Muscle of leg (tissue), 11 donors: ENCODE results near the gene RHEB. TPM values are rescaled to one million over a fixed set of nuclear protein-coding genes. Genes with fewer than 3 reads are reported as not detected.

ENCODE experiments used
- DNase-seq: peaks from one replicate; pipeline ENCODE4 v3.0.0; 2013
- H3K27ac ChIP-seq: one replicate; pipeline ENCODE4 v1.5.1; 2013; ENCODE audit warnings: mild to moderate bottlenecking, low read length, control low read depth
- H3K27me3 ChIP-seq: one replicate; pipeline ENCODE4 v1.6.1; 2013; ENCODE audit warnings: low read length; ENCODE audit not compliant: control insufficient read depth, insufficient read depth
- H3K36me3 ChIP-seq: one replicate; pipeline ENCODE4 v1.6.1; 2013; ENCODE audit warnings: low read length; ENCODE audit not compliant: control insufficient read depth, insufficient read depth
- H3K4me1 ChIP-seq: one replicate; pipeline ENCODE4 v1.6.1; 2013; ENCODE audit warnings: low read length; ENCODE audit not compliant: control insufficient read depth, insufficient read depth
- H3K4me3 ChIP-seq: one replicate; pipeline ENCODE4 v1.5.1; 2013; ENCODE audit warnings: low read length, control low read depth
- H3K9me3 ChIP-seq: replicated peaks from 2 replicates; pipeline ENCODE4 v1.6.1; 2013; ENCODE audit warnings: low read depth, low read length; ENCODE audit not compliant: control insufficient read depth
- WGBS: methylation state at CpG from one replicate; pipeline ENCODE4 v1.1.5; 2013; ENCODE audit warnings: missing lambda C conversion rate; ENCODE audit not compliant: insufficient coverage; 5-methylcytosine and 5-hydroxymethylcytosine counted together
- polyA plus RNA-seq, 8 donors: library from polyadenylated mRNA; unstranded; fragments of 120-200 nt; gene quantifications; one replicate each; pipeline versions ENCODE4 v1.2.1 to v1.2.3, GENCODE V29; 2013; ENCODE audit warnings: inconsistent platforms in 1 of 8, low replicate concordance in 1 of 8; ENCODE audit not compliant: insufficient read length in 8 of 8, insufficient read depth in 1 of 8
- total RNA-seq: library from RNA; stranded (reverse); fragments of 120-200 nt; gene quantifications from one replicate; pipeline ENCODE4 v1.2.4, GENCODE V29; 2013

RHEB gene
- total and polyA plus RNA-seq, 9 donors = 75.6 to 101 (median 83.6) TPM

DNA sequence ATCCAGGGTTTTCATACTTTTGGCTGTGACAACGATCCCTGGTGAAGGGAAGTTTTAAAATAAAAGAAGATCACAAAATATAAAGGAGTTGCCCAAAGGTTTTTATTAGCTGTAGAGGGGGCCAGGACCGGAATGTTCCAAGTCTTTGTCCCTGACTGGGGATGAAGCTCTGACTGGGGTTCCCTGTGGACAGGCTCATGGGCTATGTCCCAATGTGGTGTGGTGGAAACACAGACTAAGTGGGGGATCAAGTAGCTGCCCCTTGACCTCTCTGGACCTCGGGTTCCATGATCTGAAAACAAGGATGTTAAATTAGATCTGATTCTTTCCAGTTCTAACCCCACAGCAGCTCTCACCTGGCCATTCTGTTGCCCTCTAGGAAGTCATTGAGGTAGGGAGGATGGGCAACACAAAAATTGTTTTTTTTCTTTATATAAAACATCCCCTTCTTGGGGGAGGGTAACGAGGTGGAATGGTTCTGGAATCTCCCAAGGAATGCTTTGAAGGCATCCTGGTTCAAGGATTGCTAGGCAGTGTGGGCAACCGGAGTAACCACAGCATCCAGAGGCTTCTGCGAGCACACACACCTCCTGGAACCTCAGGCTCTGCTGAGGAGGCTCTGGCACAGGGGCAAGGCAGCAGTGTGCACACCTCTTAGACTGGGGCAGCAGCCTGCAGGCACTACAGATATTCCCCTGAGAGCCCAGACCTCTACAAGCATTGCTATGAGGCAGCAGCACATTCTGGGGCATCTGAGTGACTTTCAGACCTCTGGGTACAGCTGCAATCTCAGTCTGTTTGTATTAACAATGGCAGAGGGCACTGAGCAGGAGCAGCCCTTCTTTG lies 58.4 kb downstream of the RHEB start:
- no peak for DNase-seq

GRCh38 chr7:151460474-151460855 lies 59.2 kb downstream of the RHEB start:
- Histone ChIP-seq H3K4me1 (peaks cover 21% of the 10 kb centered on the region), H3K4me3 (no peak overlapping the region), H3K9me3 (peaks cover 21% of the 10 kb centered on the region), H3K36me3 (peaks cover 16% of the 10 kb centered on the region), H3K27ac (peak overlapping the region; percentile 79), H3K27me3 (peaks cover 3% of the 10 kb centered on the region)
- peak; percentile 49 for DNase-seq
- WGBS = 29% methylated on average over 10 of the region's 10 CpGs

More for the DNA sequence above, 58.4 kb downstream of the RHEB start:
- no peaks in the 10 kb centered on the region for H3K27me3 ChIP-seq
- H3K27ac ChIP-seq = peak overlapping the region; percentile 79
- peaks cover 23% of the 10 kb centered on the region for H3K36me3 ChIP-seq
- 78% methylated on average over 3 of the region's 6 CpGs for WGBS
- peaks cover 21% of the 10 kb centered on the region for H3K9me3 ChIP-seq
- H3K4me3 ChIP-seq = no peak overlapping the region
- peaks cover 21% of the 10 kb centered on the region for H3K4me1 ChIP-seq

DNA sequence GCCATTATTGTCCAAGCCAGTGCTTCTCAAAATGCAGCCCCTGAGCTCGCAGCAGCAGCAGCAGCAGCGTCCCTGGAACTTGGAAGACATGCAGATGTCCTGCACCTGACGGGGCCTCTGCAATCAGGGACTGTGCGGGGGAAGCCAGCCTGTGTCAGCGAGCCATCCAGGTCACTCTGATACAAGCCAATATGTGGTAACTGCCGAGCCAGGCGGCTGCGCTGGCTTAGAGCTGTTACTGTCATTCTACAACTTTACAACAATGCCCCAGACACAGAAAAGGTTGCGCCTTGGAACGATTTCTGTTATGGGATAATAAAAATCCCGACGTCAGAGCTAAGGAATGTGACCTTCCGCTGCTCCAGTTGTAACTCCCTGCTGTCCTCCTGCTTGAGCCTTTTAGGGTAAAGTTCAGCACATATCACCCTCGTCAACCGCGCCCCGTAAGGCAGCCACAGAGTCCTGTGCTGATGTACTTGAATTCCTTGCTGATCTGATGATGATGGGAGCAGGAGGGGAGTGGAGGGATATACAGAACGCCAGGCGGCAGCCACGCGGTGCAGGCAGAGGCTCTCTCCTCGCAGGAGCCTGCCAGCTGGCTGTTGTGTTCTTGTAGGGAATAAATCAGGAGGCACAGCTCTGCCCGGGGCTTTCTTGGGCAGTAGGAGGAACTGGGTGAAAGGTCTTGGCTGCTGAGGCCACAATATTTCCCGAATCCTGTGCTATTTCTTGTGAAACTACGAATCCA lies 59.8 kb downstream of the RHEB start:
- Histone ChIP-seq H3K27ac (peak overlapping the region; percentile 79), H3K4me3 (peak overlapping the region; percentile 13), H3K36me3 (peaks cover 11% of the 10 kb centered on the region), H3K9me3 (peaks cover 21% of the 10 kb centered on the region), H3K4me1 (peaks cover 21% of the 10 kb centered on the region), H3K27me3 (peaks cover 3% of the 10 kb centered on the region)
- DNase-seq = peak; percentile 90
- 1% methylated on average over 16 of the region's 25 CpGs for WGBS

DNA sequence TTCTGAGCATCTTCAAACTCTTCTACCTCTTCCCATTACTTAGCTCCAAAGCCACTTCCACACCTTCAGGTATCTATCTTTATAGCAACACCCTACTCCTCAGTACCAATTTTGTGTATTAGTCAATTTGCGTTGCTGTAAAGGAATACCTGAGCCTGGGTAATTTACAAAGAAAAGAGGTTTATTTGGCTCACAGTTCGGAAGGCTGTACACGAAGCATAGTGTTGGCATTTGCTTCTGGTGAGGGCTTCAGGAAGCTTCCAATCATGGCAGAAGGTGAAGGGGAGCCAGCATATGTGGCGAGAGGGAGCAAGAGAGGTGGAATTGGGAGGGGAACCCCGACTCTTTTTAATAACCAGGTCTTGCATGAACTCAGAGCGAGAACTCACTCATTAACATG lies 62.2 kb downstream of the RHEB start:
- Histone ChIP-seq H3K9me3 (peaks cover 5% of the 10 kb centered on the region), H3K27me3 (peaks cover 3% of the 10 kb centered on the region), H3K36me3 (no peaks in the 10 kb centered on the region), H3K4me1 (peaks cover 21% of the 10 kb centered on the region), H3K4me3 (no peak overlapping the region), H3K27ac (no peak overlapping the region)
- WGBS = 93% methylated on average over 2 of the region's 6 CpGs
- DNase-seq = no peak

DNA sequence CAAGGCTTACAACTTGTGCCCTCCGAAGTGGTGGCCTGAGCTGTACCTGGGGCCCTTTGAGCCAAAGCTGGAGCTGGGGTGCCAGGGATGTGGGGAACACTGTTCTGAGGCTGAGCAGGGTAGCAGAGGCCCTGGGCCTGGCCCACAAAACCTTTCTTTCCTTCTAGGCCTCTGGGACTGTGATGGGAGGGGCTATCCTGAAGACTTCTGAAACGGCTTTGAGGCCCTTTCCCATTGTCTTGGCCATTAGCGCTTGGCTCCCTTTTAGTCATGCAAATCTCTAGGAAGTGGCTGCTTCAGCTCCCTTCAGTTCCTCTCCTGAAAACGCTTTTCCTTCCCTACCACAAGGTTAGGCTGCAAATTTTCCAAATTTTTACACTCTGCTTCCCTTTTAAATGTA lies 62.9 kb downstream of the RHEB start:
- Histone ChIP-seq H3K4me3 (no peak overlapping the region), H3K4me1 (peaks cover 21% of the 10 kb centered on the region), H3K36me3 (no peaks in the 10 kb centered on the region), H3K27ac (no peak overlapping the region), H3K9me3 (no peaks in the 10 kb centered on the region), H3K27me3 (peaks cover 3% of the 10 kb centered on the region)
- 61% methylated on average over 2 of the region's 4 CpGs for WGBS
- no peak for DNase-seq

DNA sequence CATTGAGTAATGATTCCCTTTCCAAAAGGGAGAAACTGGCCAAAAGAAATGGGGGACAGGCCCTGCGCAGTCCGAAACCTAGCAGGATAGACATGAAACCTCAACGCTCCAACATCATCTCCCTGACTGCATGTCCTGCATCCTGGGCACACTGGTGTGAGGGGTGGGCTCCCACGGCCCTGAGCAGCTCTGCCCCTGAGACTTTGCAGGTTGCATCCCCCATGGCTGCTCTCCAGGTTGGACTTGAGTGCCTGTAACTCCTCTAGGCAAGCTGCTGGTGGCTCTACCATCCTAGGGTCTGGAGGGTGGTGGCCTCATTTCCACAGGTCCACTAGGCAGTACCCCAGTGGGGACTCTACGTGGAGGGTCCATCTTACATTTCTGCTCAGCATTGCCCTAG lies 63.4 kb downstream of the RHEB start:
- no peak overlapping the region for H3K27ac ChIP-seq
- no peak for DNase-seq
- peaks cover 21% of the 10 kb centered on the region for H3K4me1 ChIP-seq
- H3K9me3 ChIP-seq = no peaks in the 10 kb centered on the region
- no peak overlapping the region for H3K4me3 ChIP-seq
- H3K36me3 ChIP-seq = no peaks in the 10 kb centered on the region
- WGBS = 80% methylated on average over 1 of the region's 5 CpGs
- peaks cover 3% of the 10 kb centered on the region for H3K27me3 ChIP-seq

DNA sequence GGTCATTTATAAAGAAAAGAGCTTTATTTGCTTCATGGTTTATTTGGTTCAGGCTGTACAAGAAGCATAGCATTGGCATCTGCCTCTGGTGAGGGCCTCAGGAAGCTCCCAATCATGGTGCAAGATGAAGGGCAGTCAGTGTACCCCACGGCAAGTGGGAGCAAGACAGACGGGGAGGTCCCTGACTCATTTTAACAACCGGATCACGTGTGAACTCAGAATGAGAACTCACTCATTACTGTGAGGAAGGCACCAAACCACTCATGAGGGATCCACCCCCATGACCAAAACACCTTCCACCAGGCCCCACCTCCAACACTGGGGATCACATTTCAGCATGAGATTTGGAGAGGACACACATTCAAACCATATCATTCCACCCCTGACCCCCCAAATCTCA lies 64.0 kb downstream of the RHEB start:
- Histone ChIP-seq H3K36me3 (no peaks in the 10 kb centered on the region), H3K4me3 (no peak overlapping the region), H3K4me1 (peaks cover 18% of the 10 kb centered on the region), H3K27ac (no peak overlapping the region), H3K27me3 (peaks cover 3% of the 10 kb centered on the region), H3K9me3 (no peaks in the 10 kb centered on the region)
- DNase-seq = no peak
- WGBS = no CpG with 5 or more reads among the region's 4 CpGs

DNA sequence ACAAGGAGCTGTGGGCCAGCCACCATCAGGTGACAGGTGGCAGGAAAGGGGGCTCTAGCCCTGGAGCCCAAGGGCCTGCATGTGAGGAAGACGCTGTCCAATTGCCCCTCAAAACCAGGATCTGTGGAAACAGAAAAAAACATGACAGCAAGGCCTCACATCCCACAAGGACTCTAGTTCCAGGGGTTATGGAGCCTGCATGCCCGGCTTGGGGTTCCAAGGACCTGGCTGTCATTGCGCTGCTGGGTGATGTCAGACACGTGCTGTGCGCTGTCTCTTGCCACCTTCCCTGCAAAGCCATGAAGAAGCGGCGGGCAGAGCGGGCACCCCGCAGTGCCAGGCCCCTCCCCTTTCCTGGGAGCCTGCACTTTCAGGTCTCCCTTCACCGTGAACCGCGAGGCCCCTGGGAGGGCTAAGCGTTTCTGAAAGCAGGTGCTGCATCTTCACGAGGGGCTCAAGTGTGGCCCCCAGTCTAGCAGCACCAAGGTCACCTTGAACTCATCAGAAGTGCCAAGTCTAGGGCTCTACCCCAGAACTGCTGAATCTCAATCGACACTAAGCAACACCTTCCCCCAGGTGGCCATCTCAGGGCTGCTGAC lies 64.7 kb downstream of the RHEB start:
- Histone ChIP-seq H3K27ac (no peak overlapping the region), H3K36me3 (no peaks in the 10 kb centered on the region), H3K4me1 (peaks cover 11% of the 10 kb centered on the region), H3K9me3 (no peaks in the 10 kb centered on the region), H3K27me3 (peaks cover 3% of the 10 kb centered on the region), H3K4me3 (no peak overlapping the region)
- DNase-seq = no peak
- 81% methylated on average over 15 of the region's 15 CpGs for WGBS

GRCh38 chr7:151454305-151454704 lies 65.4 kb downstream of the RHEB start:
- no peak overlapping the region for H3K4me3 ChIP-seq
- no peaks in the 10 kb centered on the region for H3K36me3 ChIP-seq
- H3K9me3 ChIP-seq = no peaks in the 10 kb centered on the region
- peaks cover 4% of the 10 kb centered on the region for H3K4me1 ChIP-seq
- 59% methylated on average over 11 of the region's 14 CpGs for WGBS
- no peak for DNase-seq
- H3K27ac ChIP-seq = no peak overlapping the region
- peaks cover 3% of the 10 kb centered on the region for H3K27me3 ChIP-seq

- 58% methylated on average over 11 of the region's 13 CpGs for WGBS
- H3K9me3 ChIP-seq = no peaks in the 10 kb centered on the region
- H3K27ac ChIP-seq = no peak overlapping the region
- no peaks in the 10 kb centered on the region for H3K4me1 ChIP-seq
- no peak overlapping the region for H3K4me3 ChIP-seq
- H3K27me3 ChIP-seq = peaks cover 5% of the 10 kb centered on the region
- H3K36me3 ChIP-seq = no peaks in the 10 kb centered on the region
- no peak for DNase-seq
Observed at GRCh38 chr7:151453326-151453791, 66.3 kb downstream of the RHEB start.
